ENCODE results near the gene MAGEH1. TPM values are rescaled to one million over a fixed set of nuclear protein-coding genes. Genes with fewer than 3 reads are reported as not detected.
"Not testable (repeated sequence)": the region's sequence is repeated elsewhere in the genome, so short reads cannot be mapped to it uniquely, and the experiment has no call there.

The MAGEH1 gene, protein sequence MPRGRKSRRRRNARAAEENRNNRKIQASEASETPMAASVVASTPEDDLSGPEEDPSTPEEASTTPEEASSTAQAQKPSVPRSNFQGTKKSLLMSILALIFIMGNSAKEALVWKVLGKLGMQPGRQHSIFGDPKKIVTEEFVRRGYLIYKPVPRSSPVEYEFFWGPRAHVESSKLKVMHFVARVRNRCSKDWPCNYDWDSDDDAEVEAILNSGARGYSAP
- total RNA-seq (2014; rRNA removed; shearing (Covaris generic)) (16.9 and 19.7 TPM in 2 replicates), total RNA-seq (2022) (10.4 and 10.8 TPM in 2 replicates), Bru-seq, nascent RNA (percentile 53 among the genes with signal in this experiment), BruChase-seq, experiment 1, labeled RNA remaining after a 6-hour chase (percentile 51 among the genes with signal in this experiment), BruChase-seq, experiment 2, labeled RNA remaining after a 2-hour chase (percentile 72 among the genes with signal in this experiment)
- long read RNA-seq, transcript MAGEH1-201 (1 exons, 1,462 nt) = major isoform, 13 of 13 reads
- long read RNA-seq, partial matches to known transcripts = 0 of 13 reads
- long read RNA-seq, other reads (novel, unspliced or antisense) = 0 of 13 reads

DNA sequence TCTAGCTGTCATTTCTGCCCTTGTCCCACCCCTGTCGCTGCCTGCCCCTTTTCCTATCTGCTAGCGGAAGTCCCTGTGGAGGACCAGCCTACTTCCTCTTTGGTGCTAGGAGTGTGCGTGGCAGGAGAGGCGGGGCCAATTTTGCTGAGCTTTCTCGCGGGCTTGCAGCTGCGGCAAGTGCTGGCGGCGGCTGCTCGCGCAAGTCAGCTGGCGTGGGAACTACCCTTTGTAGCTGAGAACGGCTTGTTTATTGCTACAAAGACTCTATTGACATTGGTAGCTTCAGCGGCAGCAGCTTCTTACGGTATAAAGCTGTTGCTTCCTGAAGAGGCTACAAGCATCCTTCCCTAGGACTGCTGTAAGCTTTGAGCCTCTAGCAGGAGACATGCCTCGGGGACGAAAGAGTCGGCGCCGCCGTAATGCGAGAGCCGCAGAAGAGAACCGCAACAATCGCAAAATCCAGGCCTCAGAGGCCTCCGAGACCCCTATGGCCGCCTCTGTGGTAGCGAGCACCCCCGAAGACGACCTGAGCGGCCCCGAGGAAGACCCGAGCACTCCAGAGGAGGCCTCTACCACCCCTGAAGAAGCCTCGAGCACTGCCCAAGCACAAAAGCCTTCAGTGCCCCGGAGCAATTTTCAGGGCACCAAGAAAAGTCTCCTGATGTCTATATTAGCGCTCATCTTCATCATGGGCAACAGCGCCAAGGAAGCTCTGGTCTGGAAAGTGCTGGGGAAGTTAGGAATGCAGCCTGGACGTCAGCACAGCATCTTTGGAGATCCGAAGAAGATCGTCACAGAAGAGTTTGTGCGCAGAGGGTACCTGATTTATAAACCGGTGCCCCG, at the start of gene MAGEH1:
Gene MAGEH1 (plus strand): TSS at position 138 of the 843 bp plus-strand sequence. CDS start 248 bp downstream, at position 386.
- H4K20me1 ChIP-seq (ENCODE audit: insufficient read depth, low read length) = no peaks in the 10 kb centered on the region
- no peaks in the 10 kb centered on the region for H3K9me3 ChIP-seq (ENCODE audit: low read length)
- no peaks in the 10 kb centered on the region for H3K9me2 ChIP-seq (ENCODE audit: insufficient read depth, low read length)
- H3K36me3 ChIP-seq (ENCODE audit: insufficient read depth, low read length) = no peaks in the 10 kb centered on the region
- peak within 1 kb of the TSS; percentile 55 for H3K27ac ChIP-seq (ENCODE audit: low read depth, low read length, poor library complexity, severe bottlenecking)
- ChIA-PET CTCF (ENCODE audit: unreplicated experiment) (interaction anchor here (1.3 kb wide), 1 partner anchor 37 kb away, joined by 6 read pairs; no protein-coding TSS in a partner anchor), POLR2A (interaction anchor here (0.6 to 1.7 kb wide), 6 partner anchors 37 to 1278 kb away, joined by 3 to 19 read pairs (median 3); partner anchors contain the start of genes NBDY, RRAGB and USP51)
- peak within 1 kb of the TSS; percentile 82 for H3K4me3 ChIP-seq (ENCODE audit: low read depth, low read length, poor library complexity, severe bottlenecking)
- H3K4me2 ChIP-seq (ENCODE audit: low read length) = peak within 1 kb of the TSS; percentile 93
- intact Hi-C loops (cut with micrococcal nuclease; ENCODE audit: unreplicated experiment) = no loop called here
- H2AFZ ChIP-seq (ENCODE audit: low read length) = peak within 1 kb of the TSS; percentile 95
- TF ChIP-seq EZH2phosphoT487 (IDR thresholded peaks at IDR 0.05; ENCODE audit: borderline replicate concordance, low read depth, low read length) = no peak
- TF ChIP-seq, protein P1, sequence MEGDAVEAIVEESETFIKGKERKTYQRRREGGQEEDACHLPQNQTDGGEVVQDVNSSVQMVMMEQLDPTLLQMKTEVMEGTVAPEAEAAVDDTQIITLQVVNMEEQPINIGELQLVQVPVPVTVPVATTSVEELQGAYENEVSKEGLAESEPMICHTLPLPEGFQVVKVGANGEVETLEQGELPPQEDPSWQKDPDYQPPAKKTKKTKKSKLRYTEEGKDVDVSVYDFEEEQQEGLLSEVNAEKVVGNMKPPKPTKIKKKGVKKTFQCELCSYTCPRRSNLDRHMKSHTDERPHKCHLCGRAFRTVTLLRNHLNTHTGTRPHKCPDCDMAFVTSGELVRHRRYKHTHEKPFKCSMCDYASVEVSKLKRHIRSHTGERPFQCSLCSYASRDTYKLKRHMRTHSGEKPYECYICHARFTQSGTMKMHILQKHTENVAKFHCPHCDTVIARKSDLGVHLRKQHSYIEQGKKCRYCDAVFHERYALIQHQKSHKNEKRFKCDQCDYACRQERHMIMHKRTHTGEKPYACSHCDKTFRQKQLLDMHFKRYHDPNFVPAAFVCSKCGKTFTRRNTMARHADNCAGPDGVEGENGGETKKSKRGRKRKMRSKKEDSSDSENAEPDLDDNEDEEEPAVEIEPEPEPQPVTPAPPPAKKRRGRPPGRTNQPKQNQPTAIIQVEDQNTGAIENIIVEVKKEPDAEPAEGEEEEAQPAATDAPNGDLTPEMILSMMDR (conservative IDR thresholded peaks at IDR 0.05; ENCODE audit: low read length) = no peak
- H3K79me2 ChIP-seq (ENCODE audit: insufficient read depth, low read depth, low read length) = peaks cover 4% of the 10 kb centered on the region; the same call in 1 of the 2 replicates
- no TSS peak for BruUV-seq (replicated peaks)
- no peaks in the 10 kb centered on the region for H3K4me1 ChIP-seq (ENCODE audit: insufficient read depth, low read length, poor library complexity, severe bottlenecking)
- DNase-seq (ENCODE audit: low spot score) = peak; percentile 86

DNA sequence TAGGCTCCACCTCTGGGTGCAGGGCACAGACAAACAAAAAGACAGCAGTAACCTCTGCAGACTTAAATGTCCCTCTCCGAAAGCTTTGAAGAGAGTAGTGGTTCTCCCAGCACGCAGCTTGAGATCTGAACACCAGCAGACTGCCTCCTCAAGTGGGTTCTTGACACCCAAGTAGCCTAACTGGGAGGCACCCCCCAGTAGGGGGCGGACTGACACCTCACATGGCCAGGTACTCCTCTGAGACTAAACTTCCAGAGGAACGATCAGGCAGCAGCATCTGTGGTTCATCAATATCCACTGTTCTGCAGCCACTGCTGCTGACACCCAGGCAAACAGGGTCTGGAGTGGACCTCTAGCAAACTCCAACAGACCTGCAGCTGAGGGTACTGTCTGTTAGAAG, 24.8 kb upstream of the MAGEH1 start:
- BruUV-seq (replicated peaks); POLR2A ChIA-PET; DNase-seq (ENCODE audit: low spot score); H2AFZ ChIP-seq (ENCODE audit: low read length); H3K4me1 ChIP-seq (ENCODE audit: insufficient read depth, low read length, poor library complexity, severe bottlenecking); H3K9me2 ChIP-seq (ENCODE audit: insufficient read depth, low read length); H3K27ac ChIP-seq (ENCODE audit: low read depth, low read length, poor library complexity, severe bottlenecking); H3K4me3 ChIP-seq (ENCODE audit: low read depth, low read length, poor library complexity, severe bottlenecking); H3K4me2 ChIP-seq (ENCODE audit: low read length); CTCF ChIA-PET (ENCODE audit: unreplicated experiment); intact Hi-C loops (cut with micrococcal nuclease; ENCODE audit: unreplicated experiment); H3K79me2 ChIP-seq (ENCODE audit: insufficient read depth, low read depth, low read length); H4K20me1 ChIP-seq (ENCODE audit: insufficient read depth, low read length); H3K36me3 ChIP-seq (ENCODE audit: insufficient read depth, low read length); H3K9me3 ChIP-seq (ENCODE audit: low read length): not testable (repeated sequence)
- TF ChIP-seq, protein P1 (conservative IDR thresholded peaks at IDR 0.05; ENCODE audit: low read length) = 0 out of 2 replicates have a peak, but pooled peaks have one; percentile 9

DNA sequence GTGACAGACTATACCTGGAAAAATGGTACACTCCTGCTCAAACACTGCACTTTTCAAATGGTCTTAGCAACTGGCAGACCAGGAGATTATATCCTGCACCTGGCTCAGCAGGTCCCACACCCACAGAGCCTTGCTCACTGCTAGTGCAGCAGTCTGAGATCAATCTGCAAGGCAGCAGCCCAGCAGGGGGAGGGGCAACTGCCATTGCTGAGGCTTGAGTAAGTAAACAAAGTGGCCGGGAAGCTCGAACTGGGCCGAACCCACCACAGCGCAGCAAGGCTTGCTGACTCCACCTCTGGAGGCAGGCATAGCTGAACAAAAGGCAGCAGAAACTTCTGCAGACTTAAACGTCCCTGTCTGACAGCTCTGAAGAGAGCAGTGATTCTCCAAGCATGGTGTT, 8.5 kb upstream of the MAGEH1 start:
- H3K4me2 ChIP-seq (ENCODE audit: low read length); H2AFZ ChIP-seq (ENCODE audit: low read length); H3K36me3 ChIP-seq (ENCODE audit: insufficient read depth, low read length); H4K20me1 ChIP-seq (ENCODE audit: insufficient read depth, low read length); H3K4me1 ChIP-seq (ENCODE audit: insufficient read depth, low read length, poor library complexity, severe bottlenecking); H3K27ac ChIP-seq (ENCODE audit: low read depth, low read length, poor library complexity, severe bottlenecking); CTCF ChIA-PET (ENCODE audit: unreplicated experiment); intact Hi-C loops (cut with micrococcal nuclease; ENCODE audit: unreplicated experiment); H3K9me2 ChIP-seq (ENCODE audit: insufficient read depth, low read length); DNase-seq (ENCODE audit: low spot score); H3K9me3 ChIP-seq (ENCODE audit: low read length); H3K79me2 ChIP-seq (ENCODE audit: insufficient read depth, low read depth, low read length); BruUV-seq (replicated peaks); H3K4me3 ChIP-seq (ENCODE audit: low read depth, low read length, poor library complexity, severe bottlenecking): not testable (repeated sequence)
- POLR2A ChIA-PET = interaction anchor here (0.6 kb wide), 1 partner anchor 1017 kb away, joined by 3 read pairs; no protein-coding TSS in a partner anchor

All from OCI-LY7 (cell line).